Stomach (tissue), 4 donors: Measurements from ENCODE around the gene EFHD1.

Source experiments
- EP300 ChIP-seq: sonication (generic); formaldehyde crosslinking; IDR thresholded peaks from one replicate; pipeline ENCODE4 v1.6.1; 2017; ENCODE audit warnings: antibody characterized with exemption
- POLR2A ChIP-seq, 4 donors: fragments of 450-650 bp; IDR thresholded peaks; one replicate each; pipeline ENCODE4 v1.6.1; 2016; ENCODE audit warnings: antibody characterized with exemption in 4 of 4, control low read depth in 2 of 4, mild to moderate bottlenecking in 1 of 4, moderate library complexity in 1 of 4
- TF ChIP-seq, protein P1 (sequence below), 7 experiments: fragments of 450-650 bp in 4 of 7; fragments of 200-600 bp in 3 of 7; sonication (generic) in 3 of 7; IDR thresholded peaks; one replicate each; pipeline ENCODE4 v1.5.1; 2016 to 2019; ENCODE audit warnings: antibody characterized with exemption in 7 of 7, control low read depth in 2 of 7, mild to moderate bottlenecking in 1 of 7

GRCh38 chr2:232615339-232615738 is 18.1 kb upstream of the EFHD1 start:
- TF ChIP-seq, protein P1, sequence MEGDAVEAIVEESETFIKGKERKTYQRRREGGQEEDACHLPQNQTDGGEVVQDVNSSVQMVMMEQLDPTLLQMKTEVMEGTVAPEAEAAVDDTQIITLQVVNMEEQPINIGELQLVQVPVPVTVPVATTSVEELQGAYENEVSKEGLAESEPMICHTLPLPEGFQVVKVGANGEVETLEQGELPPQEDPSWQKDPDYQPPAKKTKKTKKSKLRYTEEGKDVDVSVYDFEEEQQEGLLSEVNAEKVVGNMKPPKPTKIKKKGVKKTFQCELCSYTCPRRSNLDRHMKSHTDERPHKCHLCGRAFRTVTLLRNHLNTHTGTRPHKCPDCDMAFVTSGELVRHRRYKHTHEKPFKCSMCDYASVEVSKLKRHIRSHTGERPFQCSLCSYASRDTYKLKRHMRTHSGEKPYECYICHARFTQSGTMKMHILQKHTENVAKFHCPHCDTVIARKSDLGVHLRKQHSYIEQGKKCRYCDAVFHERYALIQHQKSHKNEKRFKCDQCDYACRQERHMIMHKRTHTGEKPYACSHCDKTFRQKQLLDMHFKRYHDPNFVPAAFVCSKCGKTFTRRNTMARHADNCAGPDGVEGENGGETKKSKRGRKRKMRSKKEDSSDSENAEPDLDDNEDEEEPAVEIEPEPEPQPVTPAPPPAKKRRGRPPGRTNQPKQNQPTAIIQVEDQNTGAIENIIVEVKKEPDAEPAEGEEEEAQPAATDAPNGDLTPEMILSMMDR (IDR thresholded peaks at IDR 0.05), result no peak
- no peak for TF ChIP-seq POLR2A (IDR thresholded peaks at IDR 0.05)
- no peak for TF ChIP-seq EP300
